Endothelial cell (in vitro differentiated cells): Measurements from ENCODE around the gene ATAD3A. TPM values are rescaled to one million over a fixed set of nuclear protein-coding genes. Genes with fewer than 3 reads are reported as not detected.
"Not testable (repeated sequence)": the region's sequence is repeated elsewhere in the genome, so short reads cannot be mapped to it uniquely, and the experiment has no call there.

Experiments
- DNase-seq: peaks from one replicate; pipeline ENCODE4 v3.0.0; 2021; ENCODE audit warnings: low spot score
- H3K27ac Mint-ChIP-seq: one replicate; pipeline ENCODE4 v1.8.0; 2021; ENCODE audit warnings: mixed read lengths, inconsistent platforms; ENCODE audit not compliant: unreplicated experiment
- H3K27me3 Mint-ChIP-seq: one replicate; pipeline ENCODE4 v1.8.0; 2021; ENCODE audit warnings: mild to moderate bottlenecking, moderate library complexity, mixed read lengths, inconsistent platforms; ENCODE audit not compliant: unreplicated experiment
- H3K36me3 Mint-ChIP-seq: one replicate; pipeline ENCODE4 v1.8.0; 2021; ENCODE audit warnings: mild to moderate bottlenecking, low read depth, mixed read lengths, inconsistent platforms; ENCODE audit not compliant: unreplicated experiment
- H3K4me1 Mint-ChIP-seq: one replicate; pipeline ENCODE4 v1.8.0; 2021; ENCODE audit warnings: mild to moderate bottlenecking, mixed read lengths, inconsistent platforms; ENCODE audit not compliant: unreplicated experiment
- H3K4me3 Mint-ChIP-seq: one replicate; pipeline ENCODE4 v1.8.0; 2021; ENCODE audit warnings: mild to moderate bottlenecking, mixed read lengths, inconsistent platforms; ENCODE audit not compliant: unreplicated experiment
- H3K9me3 Mint-ChIP-seq: one replicate; pipeline ENCODE4 v1.8.0; 2021; ENCODE audit warnings: mixed read lengths, inconsistent platforms; ENCODE audit not compliant: unreplicated experiment
- total RNA-seq: library from RNA; stranded (reverse); fragmentation: NEBNext Ultra II Directional; extraction: Animal tissue kit (Norgen Biotek cat#: 25700); gene quantifications from one replicate; pipeline ENCODE4 v1.2.1, GENCODE V29; 2021; ENCODE audit not compliant: unreplicated experiment
- TF ChIP-seq, protein P1 (sequence below): fragments of 200-600 bp; sonication (generic); IDR thresholded peaks from one replicate; pipeline ENCODE4 v1.5.0; 2021; ENCODE audit warnings: antibody characterized with exemption; ENCODE audit not compliant: unreplicated experiment

The ATAD3A gene
- total RNA-seq, 1 donor from 2014 or later, result 30.4 TPM

DNA sequence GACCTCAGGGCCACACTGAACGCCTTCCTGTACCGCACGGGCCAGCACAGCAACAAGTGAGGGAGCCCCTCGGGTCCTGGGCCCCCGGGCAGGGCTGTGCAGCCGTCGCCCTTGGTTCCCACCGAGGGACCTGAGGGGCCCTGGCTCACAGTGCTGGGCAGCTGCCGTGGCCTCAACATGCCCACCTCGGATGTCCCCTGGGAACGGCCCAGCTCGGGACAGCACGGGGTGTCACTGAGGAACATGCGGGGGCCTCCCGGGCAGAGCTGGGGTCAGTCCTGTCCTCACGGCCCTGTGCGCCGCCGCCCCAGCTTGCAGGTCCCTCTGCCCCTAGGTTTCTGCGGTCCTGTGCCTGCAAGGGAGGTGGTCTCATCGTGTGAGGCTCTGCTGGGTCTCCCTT lies 14.5 kb downstream of the ATAD3A start:
- H3K4me3 Mint-ChIP-seq, H3K36me3 Mint-ChIP-seq, H3K27me3 Mint-ChIP-seq, H3K27ac Mint-ChIP-seq, H3K9me3 Mint-ChIP-seq, H3K4me1 Mint-ChIP-seq, DNase-seq: not testable (repeated sequence)

DNA sequence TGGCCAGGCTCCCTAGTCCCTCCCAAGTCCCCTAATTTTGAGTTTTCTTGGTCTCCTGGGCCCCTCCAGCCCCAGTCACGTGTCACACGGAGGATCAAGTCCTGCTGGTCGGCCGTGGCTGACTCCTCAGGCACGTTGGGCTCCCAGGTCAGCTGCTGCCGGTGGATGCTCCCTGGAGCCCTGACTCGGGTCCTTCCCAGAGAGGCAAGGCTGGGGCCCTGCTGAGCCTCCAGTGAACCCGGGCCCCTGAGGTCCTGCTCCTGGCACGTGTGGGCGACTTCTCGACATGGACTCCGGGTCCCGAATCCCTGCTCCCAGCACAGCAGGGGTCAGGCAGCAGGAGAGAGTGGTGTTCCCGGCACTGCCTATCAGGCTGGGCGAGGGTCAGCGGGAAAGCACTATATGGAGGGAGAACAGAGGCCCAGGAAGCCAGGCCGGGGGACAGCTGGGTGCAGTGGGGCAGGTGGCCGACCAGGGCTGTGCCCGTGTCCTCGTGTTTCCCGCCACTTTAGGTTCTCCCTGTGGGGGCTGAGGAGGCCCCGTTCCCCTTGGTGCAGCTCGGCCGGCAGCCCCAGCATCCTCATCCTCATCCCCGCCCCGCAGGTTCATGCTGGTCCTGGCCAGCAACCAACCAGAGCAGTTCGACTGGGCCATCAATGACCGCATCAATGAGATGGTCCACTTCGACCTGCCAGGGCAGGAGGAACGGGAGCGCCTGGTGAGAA lies 15.3 kb downstream of the ATAD3A start:
- Mint-ChIP-seq H3K27me3 (peaks cover 7% of the 10 kb centered on the region), H3K4me3 (no peak overlapping the region), H3K36me3 (peaks cover 14% of the 10 kb centered on the region), H3K4me1 (no peaks in the 10 kb centered on the region), H3K27ac (no peak overlapping the region), H3K9me3 (peaks cover 5% of the 10 kb centered on the region)
- no peak for DNase-seq
- TF ChIP-seq, protein P1, sequence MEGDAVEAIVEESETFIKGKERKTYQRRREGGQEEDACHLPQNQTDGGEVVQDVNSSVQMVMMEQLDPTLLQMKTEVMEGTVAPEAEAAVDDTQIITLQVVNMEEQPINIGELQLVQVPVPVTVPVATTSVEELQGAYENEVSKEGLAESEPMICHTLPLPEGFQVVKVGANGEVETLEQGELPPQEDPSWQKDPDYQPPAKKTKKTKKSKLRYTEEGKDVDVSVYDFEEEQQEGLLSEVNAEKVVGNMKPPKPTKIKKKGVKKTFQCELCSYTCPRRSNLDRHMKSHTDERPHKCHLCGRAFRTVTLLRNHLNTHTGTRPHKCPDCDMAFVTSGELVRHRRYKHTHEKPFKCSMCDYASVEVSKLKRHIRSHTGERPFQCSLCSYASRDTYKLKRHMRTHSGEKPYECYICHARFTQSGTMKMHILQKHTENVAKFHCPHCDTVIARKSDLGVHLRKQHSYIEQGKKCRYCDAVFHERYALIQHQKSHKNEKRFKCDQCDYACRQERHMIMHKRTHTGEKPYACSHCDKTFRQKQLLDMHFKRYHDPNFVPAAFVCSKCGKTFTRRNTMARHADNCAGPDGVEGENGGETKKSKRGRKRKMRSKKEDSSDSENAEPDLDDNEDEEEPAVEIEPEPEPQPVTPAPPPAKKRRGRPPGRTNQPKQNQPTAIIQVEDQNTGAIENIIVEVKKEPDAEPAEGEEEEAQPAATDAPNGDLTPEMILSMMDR, result no peak

DNA sequence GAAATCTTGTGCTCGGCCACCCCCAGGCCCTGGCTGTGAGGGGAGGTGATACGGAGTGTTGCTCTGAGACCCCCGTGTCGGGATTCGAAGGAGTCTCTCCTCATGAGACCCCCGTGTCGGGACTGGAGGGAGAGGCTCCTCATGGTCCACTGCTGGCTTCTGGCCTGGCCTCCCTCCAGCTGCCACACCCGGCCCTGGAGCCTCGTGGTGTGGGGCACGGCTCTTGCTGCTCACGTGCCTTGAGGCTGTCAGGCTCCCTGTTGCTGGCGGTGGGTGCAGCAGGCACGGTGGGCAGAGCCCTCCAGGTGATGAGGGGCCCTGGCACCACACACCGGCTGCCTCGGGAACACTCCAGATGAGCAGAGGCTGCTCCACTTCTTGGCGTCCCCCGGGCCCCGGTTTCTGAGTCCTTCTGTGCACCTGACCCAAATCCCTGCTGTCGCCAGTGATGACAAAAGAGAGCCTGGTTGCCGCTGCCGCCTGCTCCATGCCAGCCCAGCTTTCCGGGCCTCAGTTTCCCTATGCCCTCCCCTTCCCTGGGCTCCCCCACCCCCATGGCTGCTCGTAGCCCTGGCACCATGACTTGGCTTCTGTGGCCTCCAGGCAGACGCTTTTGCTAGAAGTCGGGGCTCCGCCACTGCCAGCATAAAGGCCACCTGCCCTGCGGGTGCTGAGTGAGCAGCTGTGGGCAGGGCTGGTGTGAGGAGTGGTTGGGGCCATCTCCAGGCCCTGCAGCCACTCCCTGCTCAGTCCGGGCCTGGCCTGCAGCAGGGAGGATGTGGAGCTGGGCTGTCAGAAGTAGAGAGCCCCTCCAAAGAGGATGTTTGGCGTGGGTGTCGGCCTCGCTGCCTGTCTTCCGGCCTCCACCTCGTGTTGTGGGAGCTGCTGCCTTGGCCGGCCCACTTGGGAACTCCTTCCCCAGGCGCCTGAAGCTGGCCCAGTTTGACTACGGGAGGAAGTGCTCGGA lies 16.6 kb downstream of the ATAD3A start:
- TF ChIP-seq, protein P1, result no peak
- Mint-ChIP-seq H3K4me1 (no peaks in the 10 kb centered on the region), H3K27me3 (peaks cover 6% of the 10 kb centered on the region), H3K27ac (no peak overlapping the region), H3K9me3 (peaks cover 5% of the 10 kb centered on the region), H3K36me3 (peaks cover 16% of the 10 kb centered on the region), H3K4me3 (no peak overlapping the region)
- DNase-seq, result no peak

DNA sequence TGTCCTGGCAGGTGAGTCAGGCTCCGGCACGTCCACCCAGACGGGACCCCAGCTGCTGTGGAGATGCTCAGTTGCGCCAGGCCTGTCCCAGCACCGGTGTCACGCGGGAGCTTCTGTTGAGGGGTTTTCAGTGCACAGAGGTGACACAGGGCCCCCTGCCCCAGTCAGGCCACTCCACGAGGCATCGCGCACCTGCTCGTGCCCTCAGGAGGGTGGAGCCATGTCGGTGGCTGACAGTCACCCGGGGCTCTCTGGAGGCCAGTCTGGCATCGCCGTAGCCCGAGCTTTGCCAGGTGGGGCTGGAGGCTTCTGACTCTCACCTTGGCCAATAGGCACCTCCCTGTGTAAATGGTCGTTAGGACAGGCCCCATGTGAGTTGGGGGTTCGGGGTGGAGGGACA lies 17.4 kb downstream of the ATAD3A start:
- Mint-ChIP-seq H3K9me3 (peaks cover 5% of the 10 kb centered on the region), H3K36me3 (peaks cover 16% of the 10 kb centered on the region)
- DNase-seq, result no peak

GRCh38 chr1:1529936-1530335 lies 18.0 kb downstream of the ATAD3A start:
- Mint-ChIP-seq H3K36me3 (peaks cover 16% of the 10 kb centered on the region), H3K27ac (no peak overlapping the region), H3K27me3 (peaks cover 6% of the 10 kb centered on the region), H3K4me1 (no peaks in the 10 kb centered on the region), H3K9me3 (peaks cover 5% of the 10 kb centered on the region), H3K4me3 (no peak overlapping the region)
- DNase-seq, result no peak
- TF ChIP-seq, protein P1, result no peak

More for the DNA sequence above, 17.4 kb downstream of the ATAD3A start:
- H3K27me3 Mint-ChIP-seq, result peaks cover 6% of the 10 kb centered on the region
- no peak overlapping the region for H3K4me3 Mint-ChIP-seq
- no peak overlapping the region for H3K27ac Mint-ChIP-seq
- no peaks in the 10 kb centered on the region for H3K4me1 Mint-ChIP-seq
- TF ChIP-seq, protein P1, result no peak
